ENCODE data around the gene NFIA.

Gene NFIA

GRCh38 chr1:61085206-61085982, 3.0 kb downstream of the NFIA start:
- DNase-seq: no peak

DNA sequence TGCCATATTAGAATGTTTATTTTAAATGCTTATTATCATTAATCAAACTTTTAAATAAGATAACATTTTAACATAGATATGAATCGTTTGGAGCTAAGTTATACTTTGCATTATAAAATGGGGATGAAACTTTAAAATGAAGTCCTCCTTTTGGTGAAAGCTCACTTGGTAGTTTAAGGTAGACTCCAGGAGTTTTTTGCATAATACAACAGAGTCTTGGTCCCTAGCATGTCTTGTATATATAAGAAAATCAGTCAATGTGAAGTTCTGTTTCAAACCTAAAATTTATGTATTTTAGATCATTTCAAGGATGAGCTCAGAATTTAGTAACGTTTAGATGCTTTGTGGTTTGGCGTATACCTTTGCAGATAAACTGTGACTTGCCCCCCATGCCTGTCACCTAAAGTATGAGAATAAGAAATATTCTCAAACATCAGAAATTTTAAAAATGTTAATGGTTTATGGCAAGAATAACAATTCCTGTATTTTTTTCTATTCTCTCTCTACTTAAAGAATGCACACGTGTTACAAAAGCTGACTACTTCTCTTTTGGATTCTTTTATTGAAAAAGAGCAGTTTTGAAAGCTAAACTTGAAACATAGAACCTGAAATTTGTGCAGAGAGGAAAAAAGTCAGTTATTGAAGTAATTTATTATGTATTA, 3.8 kb downstream of the NFIA start:
- DNase-seq: no peak

GRCh38 chr1:61087571-61087970, 5.2 kb downstream of the NFIA start:
- DNase-seq: no peak

DNA sequence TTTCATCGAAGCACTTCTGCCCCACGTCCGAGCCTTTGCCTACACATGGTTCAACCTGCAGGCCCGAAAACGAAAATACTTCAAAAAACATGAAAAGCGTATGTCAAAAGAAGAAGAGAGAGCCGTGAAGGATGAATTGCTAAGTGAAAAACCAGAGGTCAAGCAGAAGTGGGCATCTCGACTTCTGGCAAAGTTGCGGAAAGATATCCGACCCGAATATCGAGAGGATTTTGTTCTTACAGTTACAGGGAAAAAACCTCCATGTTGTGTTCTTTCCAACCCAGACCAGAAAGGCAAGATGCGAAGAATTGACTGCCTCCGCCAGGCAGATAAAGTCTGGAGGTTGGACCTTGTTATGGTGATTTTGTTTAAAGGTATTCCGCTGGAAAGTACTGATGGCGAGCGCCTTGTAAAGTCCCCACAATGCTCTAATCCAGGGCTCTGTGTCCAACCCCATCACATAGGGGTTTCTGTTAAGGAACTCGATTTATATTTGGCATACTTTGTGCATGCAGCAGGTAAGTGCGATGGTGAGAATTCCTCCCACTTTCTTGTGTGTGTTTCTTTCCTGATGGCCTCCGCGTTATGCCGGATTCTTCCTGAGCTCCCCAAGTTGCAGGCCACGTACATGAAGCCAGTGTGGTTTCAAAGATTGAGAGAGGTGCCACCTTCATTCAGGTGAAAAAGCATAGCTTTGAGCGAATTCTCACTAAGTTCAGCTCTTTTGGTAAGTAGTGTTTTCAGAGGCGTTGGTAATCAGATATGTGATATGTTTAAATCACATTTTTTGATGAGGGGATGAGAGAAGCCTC, 6.0 kb downstream of the NFIA start:
- DNase-seq: no peak

- no peak for DNase-seq
These were observed 7.0 kb downstream of the NFIA start for GRCh38 chr1:61089338-61089737.

- DNase-seq: no peak
These were observed 7.4 kb downstream of the NFIA start for GRCh38 chr1:61089741-61090140.

- no peak for DNase-seq
These were observed 8.3 kb downstream of the NFIA start for GRCh38 chr1:61090546-61091202.

DNA sequence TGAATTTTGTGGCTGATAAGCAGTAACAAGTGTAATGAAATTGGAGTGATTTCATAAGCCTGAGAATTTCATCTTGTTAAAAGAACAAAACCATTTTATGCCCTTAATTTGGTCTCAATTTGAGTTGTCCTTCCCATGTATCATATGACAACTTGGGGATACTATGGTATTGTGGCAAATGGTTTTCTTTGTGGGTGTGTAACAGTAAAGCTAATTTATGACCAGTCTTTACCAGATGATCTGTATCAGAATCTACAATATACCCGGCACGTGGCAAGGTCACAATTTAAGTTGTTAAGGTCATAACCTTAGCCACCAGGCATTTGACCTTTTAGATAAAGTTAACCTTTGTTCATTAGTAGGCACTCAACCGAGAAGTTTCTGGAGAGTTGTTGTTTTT, 9.1 kb downstream of the NFIA start:
- no peak for DNase-seq

DNA sequence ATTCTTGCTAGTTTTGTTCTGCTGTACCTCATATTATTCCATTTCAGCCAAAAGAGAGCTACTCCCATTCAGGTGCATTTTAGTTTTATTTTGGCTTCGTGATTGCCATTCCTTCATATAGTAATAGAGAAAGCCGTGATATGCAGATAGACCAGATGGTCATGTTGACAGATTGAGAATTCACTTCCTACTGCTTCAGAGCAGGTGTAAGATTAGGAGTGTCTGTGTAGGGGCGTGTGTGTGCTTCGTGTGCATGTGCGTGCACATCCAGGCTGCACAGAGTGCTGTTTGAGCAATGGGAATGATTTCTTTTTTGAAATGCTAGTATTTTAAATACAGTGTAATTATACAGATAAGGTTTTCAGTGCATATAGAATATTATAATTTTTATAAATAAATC, 10.3 kb downstream of the NFIA start:
- no peak for DNase-seq

DNA sequence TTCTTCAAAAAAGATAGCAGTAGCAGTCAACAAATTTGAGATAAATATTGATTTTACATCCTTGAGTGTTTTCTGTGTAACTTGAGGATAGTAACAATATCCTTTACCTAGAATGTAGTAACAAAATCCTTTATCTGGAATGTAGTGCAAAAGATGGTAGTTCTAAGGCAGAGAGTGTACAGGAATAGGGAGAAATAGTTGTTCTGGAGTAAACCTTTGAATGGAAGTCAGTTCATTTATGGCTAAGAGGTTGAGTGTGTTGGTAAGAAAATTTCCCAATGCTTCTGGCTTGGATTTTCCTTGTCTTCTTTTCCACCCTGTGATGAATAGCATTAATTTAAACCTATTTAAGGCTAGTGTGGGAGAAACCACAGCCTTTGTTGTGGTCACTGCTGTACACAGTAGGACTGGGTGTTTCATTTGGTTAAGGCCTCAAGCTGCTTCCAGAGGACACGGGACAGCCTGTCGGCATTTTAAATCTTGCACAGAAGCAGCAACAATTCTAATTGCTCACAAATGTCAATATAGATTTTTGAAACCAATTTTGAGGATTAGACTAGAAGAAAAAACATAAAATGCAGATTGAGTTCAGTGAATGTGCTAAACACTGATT, 11.3 kb downstream of the NFIA start:
- no peak for DNase-seq

DNA sequence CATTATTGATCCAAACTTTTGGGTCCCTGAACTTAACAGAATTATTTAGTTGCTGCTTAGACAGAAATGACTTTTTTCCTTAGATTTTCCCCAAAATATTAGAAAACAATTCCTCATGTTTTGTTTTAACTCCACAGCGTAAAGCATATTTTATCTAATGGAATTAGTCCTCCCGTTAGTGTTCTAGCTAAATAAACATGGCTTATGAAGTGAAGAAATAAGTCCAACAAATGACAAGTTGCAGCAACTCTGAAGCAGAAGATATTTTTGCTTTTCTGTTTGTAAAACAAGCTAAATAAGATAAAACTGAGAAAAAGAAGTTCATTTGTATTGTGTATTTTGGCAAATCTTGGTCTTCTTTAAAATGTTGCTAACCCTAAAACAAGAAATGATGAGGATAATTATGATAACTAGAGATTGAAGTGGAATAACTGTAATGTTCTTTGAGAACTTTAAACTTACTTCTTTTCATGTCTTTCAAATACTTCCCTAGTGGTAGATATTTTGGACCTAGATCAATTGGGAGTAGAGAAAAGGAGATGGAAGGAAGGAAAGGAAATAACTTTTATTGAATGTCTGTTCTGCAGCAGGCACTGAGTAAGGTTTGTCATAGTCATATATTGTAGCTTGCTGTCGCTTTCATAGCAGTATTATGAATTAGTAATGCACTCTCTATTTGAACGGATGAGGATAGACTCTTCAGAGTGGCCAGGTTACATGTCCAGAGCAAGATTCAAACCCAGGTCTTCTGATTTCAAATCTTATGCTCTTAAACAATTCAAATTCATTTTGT, 12.5 kb downstream of the NFIA start:
- no peak for DNase-seq

DNA sequence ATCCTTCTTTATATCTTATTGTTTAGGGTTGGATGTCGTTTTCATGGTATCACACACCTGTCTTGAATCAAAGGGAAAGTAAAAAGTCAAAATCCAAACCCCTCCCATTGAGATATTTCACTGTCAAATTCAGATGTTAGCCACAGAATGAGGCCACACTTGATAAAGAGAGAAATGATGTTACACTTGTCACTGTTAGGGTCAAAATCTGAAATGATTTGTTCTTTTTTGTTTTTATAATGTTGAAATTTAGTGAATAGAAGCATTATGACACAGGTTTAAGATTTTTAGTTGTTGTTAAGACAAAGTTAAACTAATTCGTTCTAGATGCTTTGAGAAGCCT, 13.1 kb downstream of the NFIA start:
- DNase-seq: no peak

- DNase-seq: no peak
These were observed 15.0 kb downstream of the NFIA start for GRCh38 chr1:61097317-61097716.

- no peak for DNase-seq
These were observed 15.4 kb downstream of the NFIA start for GRCh38 chr1:61097722-61098121.

GRCh38 chr1:61098333-61098732, 16.0 kb downstream of the NFIA start:
- DNase-seq: no peak

- DNase-seq: no peak
These were observed 16.6 kb downstream of the NFIA start for GRCh38 chr1:61098906-61099437.

- no peak for DNase-seq
These were observed 18.2 kb downstream of the NFIA start for GRCh38 chr1:61100578-61100977.

- DNase-seq: no peak
These were observed 19.2 kb downstream of the NFIA start for GRCh38 chr1:61101536-61101935.

DNA sequence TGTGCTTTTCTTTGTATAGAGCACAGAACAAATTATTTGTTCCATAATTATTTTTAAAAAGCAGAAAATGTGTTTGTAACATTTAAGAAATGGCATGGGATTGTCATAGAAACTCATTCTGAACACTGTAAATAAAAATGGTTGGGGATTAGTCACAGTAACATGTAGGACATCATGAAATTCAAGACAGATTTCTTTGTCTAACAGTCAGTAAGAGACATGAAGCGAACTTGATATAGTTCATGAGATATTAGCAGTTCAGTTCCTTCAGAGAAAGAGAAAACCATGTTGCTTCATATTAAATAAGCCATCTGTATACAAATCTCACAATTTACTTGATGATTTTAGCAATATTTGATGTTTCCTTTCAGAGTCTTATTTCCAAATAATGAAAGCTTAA, 19.7 kb downstream of the NFIA start:
- DNase-seq: no peak

DNA sequence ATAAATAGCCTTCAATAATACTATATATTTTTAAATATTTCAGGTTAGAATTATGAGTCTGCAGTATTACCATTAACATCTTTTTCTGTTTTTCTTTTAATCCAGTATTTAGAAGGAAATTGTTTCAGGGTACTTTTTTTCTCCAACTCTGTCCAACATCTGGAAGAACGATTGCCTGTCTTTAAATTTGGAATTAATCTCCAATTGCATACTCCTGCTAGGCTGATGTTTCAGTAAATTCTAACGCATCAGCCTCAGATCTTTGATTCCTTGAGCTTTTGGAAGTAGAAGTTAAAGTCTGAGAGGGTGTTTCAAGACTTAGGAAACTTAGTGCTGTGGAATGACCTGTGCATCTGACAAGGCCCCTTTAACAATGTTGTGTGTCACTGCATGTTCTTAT, 20.3 kb downstream of the NFIA start:
- DNase-seq: no peak

- DNase-seq: no peak
These were observed 21.9 kb downstream of the NFIA start for GRCh38 chr1:61104220-61104671.

- no peak for DNase-seq
These were observed 25.3 kb downstream of the NFIA start for GRCh38 chr1:61107638-61108037.

All from activated naive CD4-positive, alpha-beta T cell treated with anti-CD3 and anti-CD28 coated beads, Interleukin-2, amount 50 U/mL, for 16 hours (primary cell).